ENCODE data around the gene SRMS. TPM values are rescaled to one million over a fixed set of nuclear protein-coding genes. Genes with fewer than 3 reads are reported as not detected.
"Not testable (repeated sequence)": the region's sequence is repeated elsewhere in the genome, so short reads cannot be mapped to it uniquely, and the experiment has no call there.

Gene SRMS
- total RNA-seq, 1 donor from 2014 or later, result not detected

- Histone ChIP-seq H3K9me3 (no peaks in the 10 kb centered on the region), H3K4me3 (no peak overlapping the region), H3K27me3 (no peaks in the 10 kb centered on the region), H3K27ac (no peak overlapping the region), H3K4me1 (no peaks in the 10 kb centered on the region), H3K36me3 (peaks cover 0 to 47% of the 10 kb centered on the region in 2 donors)
- no peak for TF ChIP-seq CTCF (IDR thresholded peaks at IDR 0.05)
- TF ChIP-seq POLR2AphosphoS5 (IDR thresholded peaks at IDR 0.05; ENCODE audit: insufficient read depth in 1 of 2, low read depth in 1 of 2), result no peak
- no peak for TF ChIP-seq POLR2A (IDR thresholded peaks at IDR 0.05)
- no peak for DNase-seq (ENCODE audit: extremely low spot score in 2 of 2)
- intact Hi-C loops (cut with DNase I), result no loop called here
Observed at GRCh38 chr20:63560856-63561609, 13.5 kb upstream of the SRMS start.

DNA sequence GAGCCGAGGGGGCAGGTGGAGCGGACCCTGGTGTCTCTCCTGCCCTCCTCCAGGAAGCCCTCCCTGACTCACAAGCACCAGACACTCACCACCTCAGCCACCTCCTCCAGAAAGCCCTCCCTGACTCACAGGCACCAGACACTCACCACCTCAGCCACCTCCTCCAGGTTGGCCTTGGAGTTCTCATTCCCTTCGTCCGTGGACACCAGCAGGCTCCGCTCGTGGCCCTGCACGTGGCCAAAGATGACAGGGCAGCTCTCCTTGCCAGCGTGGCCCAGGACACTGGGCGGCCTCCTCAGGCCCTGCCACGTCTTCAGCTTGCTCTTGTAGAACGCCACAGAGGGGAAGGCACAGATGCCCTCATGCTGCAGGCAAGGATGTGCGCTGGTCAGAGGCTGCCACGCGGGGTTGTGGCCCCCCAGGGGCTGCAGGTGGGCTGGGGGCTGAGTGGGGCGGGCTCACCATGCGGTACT lies 12.8 kb upstream of the SRMS start:
- no peak for DNase-seq (ENCODE audit: extremely low spot score in 2 of 2)
- H3K36me3 ChIP-seq, result peaks cover 0 to 47% of the 10 kb centered on the region in 2 donors
- H3K9me3 ChIP-seq, result no peaks in the 10 kb centered on the region
- no peak overlapping the region for H3K4me3 ChIP-seq
- H3K27ac ChIP-seq, result no peak overlapping the region
- no peaks in the 10 kb centered on the region for H3K27me3 ChIP-seq
- TF ChIP-seq CTCF (IDR thresholded peaks at IDR 0.05), result no peak
- TF ChIP-seq POLR2A (IDR thresholded peaks at IDR 0.05), result no peak
- no peak for TF ChIP-seq POLR2AphosphoS5 (IDR thresholded peaks at IDR 0.05; ENCODE audit: insufficient read depth in 1 of 2, low read depth in 1 of 2)
- no peaks in the 10 kb centered on the region for H3K4me1 ChIP-seq
- intact Hi-C loops (cut with DNase I), result no loop called here

GRCh38 chr20:63559485-63560332 lies 12.2 kb upstream of the SRMS start:
- not testable (repeated sequence) for H3K9me3 ChIP-seq; H3K27ac ChIP-seq; DNase-seq (ENCODE audit: extremely low spot score in 2 of 2); H3K4me1 ChIP-seq; H3K4me3 ChIP-seq; H3K27me3 ChIP-seq
- H3K36me3 ChIP-seq, result peaks cover 0 to 47% of the 10 kb centered on the region in 2 donors
- intact Hi-C loops (cut with DNase I), result loop anchor here (5.0 kb wide), 1 partner anchor 1452 kb away; no protein-coding TSS in a partner anchor

- no peak for DNase-seq (ENCODE audit: extremely low spot score in 2 of 2)
- peaks cover 0 to 43% of the 10 kb centered on the region in 2 donors for H3K36me3 ChIP-seq
- no peak overlapping the region for H3K27ac ChIP-seq
- H3K9me3 ChIP-seq, result no peaks in the 10 kb centered on the region
- intact Hi-C loops (cut with DNase I), result loop anchor here (5.0 kb wide), 1 partner anchor 1452 kb away; no protein-coding TSS in a partner anchor
- peaks cover 7% of the 10 kb centered on the region for H3K4me1 ChIP-seq
- TF ChIP-seq POLR2AphosphoS5 (IDR thresholded peaks at IDR 0.05; ENCODE audit: insufficient read depth in 1 of 2, low read depth in 1 of 2), result no peak
- TF ChIP-seq CTCF (IDR thresholded peaks at IDR 0.05), result no peak
- no peak for TF ChIP-seq POLR2A (IDR thresholded peaks at IDR 0.05)
- no peak overlapping the region for H3K4me3 ChIP-seq
- H3K27me3 ChIP-seq, result no peaks in the 10 kb centered on the region
Observed at GRCh38 chr20:63558804-63559484, 11.4 kb upstream of the SRMS start.

- no peak overlapping the region for H3K27ac ChIP-seq
- H3K27me3 ChIP-seq, result no peaks in the 10 kb centered on the region
- H3K4me3 ChIP-seq, result no peak overlapping the region
- peaks cover 22% of the 10 kb centered on the region for H3K4me1 ChIP-seq
- no peak for TF ChIP-seq POLR2A (IDR thresholded peaks at IDR 0.05)
- TF ChIP-seq CTCF (IDR thresholded peaks at IDR 0.05), result no peak
- TF ChIP-seq POLR2AphosphoS5 (IDR thresholded peaks at IDR 0.05; ENCODE audit: insufficient read depth in 1 of 2, low read depth in 1 of 2), result no peak
- intact Hi-C loops (cut with DNase I), result loop anchor here (5.0 kb wide), 1 partner anchor 1450 kb away; no protein-coding TSS in a partner anchor
- DNase-seq (ENCODE audit: extremely low spot score in 2 of 2), result no peak
- H3K36me3 ChIP-seq, result peaks cover 0 to 29% of the 10 kb centered on the region in 2 donors
- H3K9me3 ChIP-seq, result no peaks in the 10 kb centered on the region
Observed at GRCh38 chr20:63557481-63557891, 9.9 kb upstream of the SRMS start.
